ENCODE results near the gene CMSS1.

The CMSS1 gene

DNA sequence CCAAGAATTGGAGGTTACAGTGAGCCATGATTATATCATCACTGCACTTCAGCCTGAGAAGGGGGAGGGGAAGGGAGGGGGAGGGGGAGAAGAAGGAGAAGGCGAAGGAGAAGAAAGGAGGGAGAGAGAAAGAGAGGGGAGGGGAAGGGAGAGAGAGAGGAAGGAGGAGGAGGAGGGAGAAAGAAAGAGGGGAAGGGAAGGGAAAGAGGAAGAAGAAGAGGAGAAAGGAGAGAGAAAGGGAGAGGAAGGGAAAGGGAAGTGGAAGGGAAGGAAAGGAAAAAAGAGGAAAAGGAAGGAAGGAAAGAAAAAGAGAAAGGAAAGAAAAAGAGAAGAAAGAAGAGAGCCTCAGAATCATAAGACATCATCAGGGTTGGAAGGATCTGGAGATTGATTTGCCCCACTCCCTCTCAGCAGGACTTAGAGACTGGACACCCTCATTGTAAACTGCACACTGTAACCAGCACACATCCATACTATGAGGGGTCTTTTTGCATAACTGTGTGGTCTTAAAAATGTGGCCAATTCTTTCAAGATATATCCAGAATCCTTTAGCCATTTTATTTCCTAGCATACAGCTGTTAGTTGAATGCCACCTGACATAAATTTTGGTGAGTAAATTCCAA is 130.9 kb downstream of the CMSS1 start (continued):
- TF ChIP-seq ZNF513 (tag by site-specific recombination; IDR thresholded peaks at IDR 0.05) (peak; percentile 47; the same call in 1 of the 2 replicates), ZNF266 (tag by site-specific recombination; IDR thresholded peaks at IDR 0.05; ENCODE audit: low read depth) (no peak), ZNF433 (tag by site-specific recombination; IDR thresholded peaks at IDR 0.05; ENCODE audit: low read depth) (no peak), ZNF48 (tag by site-specific recombination; IDR thresholded peaks at IDR 0.05) (no peak)

DNA sequence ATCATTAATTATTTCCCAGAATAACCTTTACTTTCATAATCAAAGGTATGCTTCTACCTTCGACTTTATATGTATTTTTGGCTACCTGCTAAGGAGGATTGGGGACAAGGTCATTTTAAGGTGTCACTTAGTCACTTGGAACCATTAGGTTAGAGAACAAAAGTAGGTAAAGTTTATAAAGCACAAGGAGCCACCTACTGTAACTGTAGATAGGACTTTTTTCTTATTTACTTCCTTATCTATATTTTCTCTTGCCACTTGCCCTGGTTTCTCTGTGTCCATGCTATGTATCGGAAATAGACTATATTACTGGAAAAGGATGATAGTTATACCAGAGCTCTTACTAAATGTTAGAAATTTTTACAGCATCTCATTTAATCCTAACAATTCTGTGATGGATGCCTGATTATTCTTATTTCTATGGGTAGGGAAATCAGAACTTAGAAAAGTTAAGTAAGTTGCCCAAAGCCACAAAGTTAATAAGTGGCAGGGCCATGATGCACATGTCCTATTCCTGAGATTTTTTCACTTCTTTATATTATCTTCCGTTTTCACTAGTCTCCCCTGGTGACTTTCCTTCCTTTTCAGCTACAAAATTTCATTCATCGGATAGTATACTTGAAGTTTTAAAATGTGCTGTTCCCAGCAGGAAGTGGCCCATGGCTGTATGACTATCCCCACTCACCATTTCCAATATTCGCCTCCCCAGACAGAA is 132.5 kb downstream of the CMSS1 start:
- H3K36me3 ChIP-seq (ENCODE audit: control insufficient read depth in 2 of 2, insufficient read depth in 1 of 2, low read length in 2 of 2): no peaks in the 10 kb centered on the region
- no peaks in the 10 kb centered on the region for H3K9me3 ChIP-seq (ENCODE audit: control insufficient read depth, insufficient read depth, low read depth, low read length)
- H3K27ac ChIP-seq (ENCODE audit: extremely low read depth, low read depth, low read length): no peak overlapping the region
- CTCF ChIA-PET: no interaction called here
- no peak overlapping the region for H3K4me3 ChIP-seq (ENCODE audit: low read depth, low read length)
- H3K4me1 ChIP-seq (ENCODE audit: control insufficient read depth, insufficient read depth, low read length): peaks cover 2% of the 10 kb centered on the region
- POLR2A ChIA-PET: no interaction called here
- TF ChIP-seq, protein P1, sequence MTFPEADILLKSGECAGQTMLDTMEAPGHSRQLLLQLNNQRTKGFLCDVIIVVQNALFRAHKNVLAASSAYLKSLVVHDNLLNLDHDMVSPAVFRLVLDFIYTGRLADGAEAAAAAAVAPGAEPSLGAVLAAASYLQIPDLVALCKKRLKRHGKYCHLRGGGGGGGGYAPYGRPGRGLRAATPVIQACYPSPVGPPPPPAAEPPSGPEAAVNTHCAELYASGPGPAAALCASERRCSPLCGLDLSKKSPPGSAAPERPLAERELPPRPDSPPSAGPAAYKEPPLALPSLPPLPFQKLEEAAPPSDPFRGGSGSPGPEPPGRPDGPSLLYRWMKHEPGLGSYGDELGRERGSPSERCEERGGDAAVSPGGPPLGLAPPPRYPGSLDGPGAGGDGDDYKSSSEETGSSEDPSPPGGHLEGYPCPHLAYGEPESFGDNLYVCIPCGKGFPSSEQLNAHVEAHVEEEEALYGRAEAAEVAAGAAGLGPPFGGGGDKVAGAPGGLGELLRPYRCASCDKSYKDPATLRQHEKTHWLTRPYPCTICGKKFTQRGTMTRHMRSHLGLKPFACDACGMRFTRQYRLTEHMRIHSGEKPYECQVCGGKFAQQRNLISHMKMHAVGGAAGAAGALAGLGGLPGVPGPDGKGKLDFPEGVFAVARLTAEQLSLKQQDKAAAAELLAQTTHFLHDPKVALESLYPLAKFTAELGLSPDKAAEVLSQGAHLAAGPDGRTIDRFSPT (tag by site-specific recombination; IDR thresholded peaks at IDR 0.05): no peak
- no peak for TF ChIP-seq BCL11A (tag by site-specific recombination; IDR thresholded peaks at IDR 0.05; ENCODE audit: low read depth)
- no peak for TF ChIP-seq PRDM2 (tag by site-specific recombination; IDR thresholded peaks at IDR 0.05; ENCODE audit: borderline replicate concordance)
- TF ChIP-seq, protein P2, sequence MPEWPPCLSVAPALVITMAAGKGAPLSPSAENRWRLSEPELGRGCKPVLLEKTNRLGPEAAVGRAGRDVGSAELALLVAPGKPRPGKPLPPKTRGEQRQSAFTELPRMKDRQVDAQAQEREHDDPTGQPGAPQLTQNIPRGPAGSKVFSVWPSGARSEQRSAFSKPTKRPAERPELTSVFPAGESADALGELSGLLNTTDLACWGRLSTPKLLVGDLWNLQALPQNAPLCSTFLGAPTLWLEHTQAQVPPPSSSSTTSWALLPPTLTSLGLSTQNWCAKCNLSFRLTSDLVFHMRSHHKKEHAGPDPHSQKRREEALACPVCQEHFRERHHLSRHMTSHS (tag by site-specific recombination; IDR thresholded peaks at IDR 0.05): no peak
- no peak for TF ChIP-seq ZNF114 (tag by site-specific recombination; IDR thresholded peaks at IDR 0.05)
- TF ChIP-seq SP2 (tag by site-specific recombination; IDR thresholded peaks at IDR 0.05): no peak
- TF ChIP-seq RBAK (tag by site-specific recombination; IDR thresholded peaks at IDR 0.05): no peak
- no peak for TF ChIP-seq ZSCAN23 (tag by site-specific recombination; IDR thresholded peaks at IDR 0.05)
- no peak for TF ChIP-seq ZNF76 (tag by site-specific recombination; IDR thresholded peaks at IDR 0.05; ENCODE audit: borderline replicate concordance, low read depth)
- TF ChIP-seq ZSCAN30 (tag by site-specific recombination; IDR thresholded peaks at IDR 0.05): no peak
- TF ChIP-seq GLIS1 (tag by site-specific recombination; IDR thresholded peaks at IDR 0.05): no peak
- no peak for TF ChIP-seq ZNF449 (tag by site-specific recombination; IDR thresholded peaks at IDR 0.05)
- TF ChIP-seq SALL2 (tag by site-specific recombination; IDR thresholded peaks at IDR 0.05; ENCODE audit: borderline replicate concordance): no peak
- TF ChIP-seq GLIS2 (tag by site-specific recombination; IDR thresholded peaks at IDR 0.05): no peak
